Measurements from ENCODE around the gene OR14J1.
"Not testable (repeated sequence)": the region's sequence is repeated elsewhere in the genome, so short reads cannot be mapped to it uniquely, and the experiment has no call there.

OR14J1 gene

DNA sequence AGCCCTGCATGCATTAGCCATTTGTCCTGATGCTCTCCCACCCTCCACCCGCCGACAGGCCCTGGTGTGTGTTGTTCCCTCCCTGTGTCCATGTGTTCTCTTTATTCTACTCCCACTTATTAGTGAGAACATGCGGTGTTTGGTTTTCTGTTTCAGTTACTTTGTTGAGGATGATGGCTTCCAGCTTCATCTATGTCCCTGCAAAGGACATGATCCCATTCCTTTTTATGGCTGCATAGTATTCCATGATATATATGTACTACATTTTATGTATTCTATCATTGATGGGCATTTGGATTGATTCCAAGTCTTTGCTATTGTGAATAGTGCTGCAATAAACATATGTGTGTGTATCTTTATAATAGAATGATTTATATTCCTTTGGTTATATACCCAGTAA lies 47.8 kb downstream of the OR14J1 start:
- not testable (repeated sequence) for H3K36me3 Mint-ChIP-seq (ENCODE audit: insufficient read depth); H3K27ac Mint-ChIP-seq; H3K4me3 Mint-ChIP-seq; ATAC-seq (replicated peaks); DNase-seq; H3K4me1 Mint-ChIP-seq (ENCODE audit: low read depth in 2 of 2)
- peaks cover 49 to 64% of the 10 kb centered on the region in 2 donors for H3K27me3 Mint-ChIP-seq
- H3K9me3 Mint-ChIP-seq = peaks cover 10 to 11% of the 10 kb centered on the region in 2 donors

DNA sequence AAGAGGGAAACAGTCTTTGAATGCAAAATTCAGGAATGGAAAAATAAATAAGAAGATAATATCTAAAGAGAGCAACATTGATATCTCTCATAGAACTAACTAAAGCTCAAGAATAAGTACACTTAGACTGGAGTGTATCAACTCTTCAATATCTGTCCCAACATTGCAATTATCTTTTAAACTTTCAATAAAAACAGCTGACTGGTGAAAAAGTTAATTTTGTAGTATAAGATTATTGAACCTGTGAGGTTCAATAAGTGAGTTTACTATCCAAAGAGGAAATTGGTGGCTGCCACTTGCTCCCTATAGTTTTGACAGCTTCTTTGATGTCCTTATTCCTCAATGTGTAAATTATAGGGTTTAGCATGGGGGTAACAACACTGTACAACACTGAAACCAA lies 53.5 kb downstream of the OR14J1 start:
- peaks cover 9 to 10% of the 10 kb centered on the region in 2 donors for H3K9me3 Mint-ChIP-seq
- H3K36me3 Mint-ChIP-seq (ENCODE audit: insufficient read depth) = no peaks in the 10 kb centered on the region
- ATAC-seq (replicated peaks) = no peak
- DNase-seq = no peak
- no peak overlapping the region for H3K4me3 Mint-ChIP-seq
- no peaks in the 10 kb centered on the region for H3K4me1 Mint-ChIP-seq (ENCODE audit: low read depth in 2 of 2)
- H3K27me3 Mint-ChIP-seq = peaks cover 60 to 80% of the 10 kb centered on the region in 2 donors
- H3K27ac Mint-ChIP-seq = no peak overlapping the region

DNA sequence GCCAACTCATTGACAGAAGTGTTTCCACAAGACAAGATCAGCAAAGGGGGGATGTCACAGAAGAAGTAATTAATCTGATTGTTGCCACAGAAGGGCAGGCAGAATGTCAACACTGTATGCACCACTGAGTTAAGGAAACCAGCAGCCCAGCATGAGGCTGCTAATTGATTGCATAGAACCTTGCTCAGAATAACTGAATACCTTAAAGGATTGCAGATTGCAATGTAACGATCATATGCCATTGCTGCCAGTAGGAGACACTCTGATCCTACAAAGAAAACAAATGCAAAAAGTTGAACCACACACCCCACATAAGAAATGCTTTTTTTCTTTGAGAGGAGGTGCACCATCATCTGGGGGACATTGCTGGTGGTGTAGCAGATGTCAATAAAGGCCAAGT lies 54.1 kb downstream of the OR14J1 start:
- H3K27me3 Mint-ChIP-seq = peaks cover 64 to 80% of the 10 kb centered on the region in 2 donors
- H3K9me3 Mint-ChIP-seq = peaks cover 9 to 10% of the 10 kb centered on the region in 2 donors
- H3K4me1 Mint-ChIP-seq (ENCODE audit: low read depth in 2 of 2) = no peaks in the 10 kb centered on the region
- DNase-seq (no peak), ATAC-seq (replicated peaks) (no peak)
- no peaks in the 10 kb centered on the region for H3K36me3 Mint-ChIP-seq (ENCODE audit: insufficient read depth)
- no peak overlapping the region for H3K27ac Mint-ChIP-seq
- no peak overlapping the region for H3K4me3 Mint-ChIP-seq

All from effector memory CD8-positive, alpha-beta T cell (primary cell).